H7 (cell line): ENCODE data around the gene EFCAB8. TPM values are rescaled to one million over a fixed set of nuclear protein-coding genes. Genes with fewer than 3 reads are reported as not detected.
"Not testable (repeated sequence)": the region's sequence is repeated elsewhere in the genome, so short reads cannot be mapped to it uniquely, and the experiment has no call there.

ENCODE experiments used
- DNase-seq: peaks from one replicate; pipeline ENCODE4 v3.0.0; 2012
- H3K27me3 ChIP-seq: 2 replicates; pipeline ENCODE4 v1.6.0; 2011; ENCODE audit warnings: mild to moderate bottlenecking, low read length; ENCODE audit not compliant: control insufficient read depth, insufficient read depth
- H3K36me3 ChIP-seq: replicated peaks from 2 replicates; pipeline ENCODE4 v1.5.1; 2011; ENCODE audit warnings: low read length; ENCODE audit not compliant: control insufficient read depth, insufficient read depth
- H3K4me3 ChIP-seq: 2 replicates; pipeline ENCODE4 v1.5.1; 2011; ENCODE audit warnings: low read depth, mild to moderate bottlenecking, control low read depth, low read length, moderate library complexity; ENCODE audit not compliant: insufficient read depth
- total RNA-seq: library from RNA; depleted of rRNA; stranded (reverse); fragments of >200 nt; shearing (Covaris generic); gene quantifications from 2 replicates; pipeline ENCODE4 v1.2.3, GENCODE V29; 2014

The EFCAB8 gene
- total RNA-seq, 1 experiment from 2014 or later, result 0.17 TPM

- Histone ChIP-seq H3K4me3 (no peak overlapping the region), H3K36me3 (no peaks in the 10 kb centered on the region), H3K27me3 (no peaks in the 10 kb centered on the region)
- DNase-seq, result no peak
Measured at GRCh38 chr20:32922466-32922865, 63.7 kb downstream of the EFCAB8 start.

- Histone ChIP-seq H3K4me3 (no peak overlapping the region), H3K27me3 (no peaks in the 10 kb centered on the region), H3K36me3 (no peaks in the 10 kb centered on the region)
- DNase-seq, result no peak
Measured at GRCh38 chr20:32924781-32925180, 66.1 kb downstream of the EFCAB8 start.

DNA sequence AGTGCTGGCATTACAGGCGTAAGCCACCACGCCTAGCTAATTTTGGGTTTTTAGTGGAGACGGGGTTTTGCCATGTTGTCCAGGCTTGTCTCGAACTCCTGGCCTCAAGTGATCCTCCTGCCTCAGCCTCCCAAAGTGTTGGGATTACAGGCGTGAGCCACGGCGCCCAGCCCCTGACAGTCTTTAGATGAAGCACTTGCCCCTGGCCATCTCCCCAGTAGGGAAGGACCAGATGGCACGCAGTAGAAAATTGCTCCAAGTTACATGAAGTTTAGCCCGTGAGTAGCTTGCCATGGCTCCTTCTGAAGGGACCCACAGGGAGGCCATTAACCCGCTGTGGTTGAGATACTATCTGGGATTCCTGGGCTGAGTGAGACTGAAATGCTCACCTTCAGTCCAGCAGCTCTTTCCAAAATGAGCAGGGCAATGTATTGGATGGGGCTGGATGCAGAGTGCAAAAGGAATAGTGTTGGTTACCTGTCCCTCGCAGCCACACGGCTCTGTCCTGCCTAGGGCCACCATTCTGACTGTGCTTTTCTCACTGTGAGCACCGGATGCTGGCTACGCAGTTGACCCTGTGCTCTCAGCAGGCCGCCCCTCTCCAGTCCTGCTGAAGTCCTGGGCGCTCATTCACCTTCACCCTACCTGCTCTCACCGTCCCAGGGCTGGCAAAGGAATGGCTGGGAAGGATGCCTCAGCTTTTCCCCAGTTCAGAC, 66.9 kb downstream of the EFCAB8 start:
- no peak overlapping the region for H3K4me3 ChIP-seq
- no peaks in the 10 kb centered on the region for H3K27me3 ChIP-seq
- no peaks in the 10 kb centered on the region for H3K36me3 ChIP-seq
- DNase-seq, result no peak

DNA sequence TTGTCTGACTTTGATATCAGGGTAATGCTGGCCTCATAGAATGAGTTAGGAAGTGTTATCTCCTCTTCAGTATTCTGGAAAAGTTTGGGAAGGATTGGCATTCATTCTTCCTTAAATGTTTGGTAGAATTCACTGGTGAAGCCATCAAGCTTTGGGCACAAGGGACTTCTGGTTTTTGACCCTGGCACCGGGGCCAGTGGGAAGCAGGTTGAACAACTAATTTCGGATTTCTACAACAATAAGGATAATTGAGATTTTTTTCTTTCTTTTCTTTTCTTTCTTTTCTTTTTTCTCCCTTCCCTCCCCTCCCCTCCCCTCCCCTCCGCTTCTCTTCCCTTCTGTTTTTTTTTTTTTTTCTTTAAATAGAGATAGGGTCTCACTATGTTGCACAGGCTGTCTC, 70.4 kb downstream of the EFCAB8 start:
- no peaks in the 10 kb centered on the region for H3K27me3 ChIP-seq
- H3K4me3 ChIP-seq, result no peak overlapping the region
- H3K36me3 ChIP-seq, result no peaks in the 10 kb centered on the region
- DNase-seq, result no peak

GRCh38 chr20:32930181-32930580, 71.5 kb downstream of the EFCAB8 start:
- Histone ChIP-seq H3K36me3 (no peaks in the 10 kb centered on the region), H3K27me3 (no peaks in the 10 kb centered on the region), H3K4me3 (no peak overlapping the region)
- no peak for DNase-seq

DNA sequence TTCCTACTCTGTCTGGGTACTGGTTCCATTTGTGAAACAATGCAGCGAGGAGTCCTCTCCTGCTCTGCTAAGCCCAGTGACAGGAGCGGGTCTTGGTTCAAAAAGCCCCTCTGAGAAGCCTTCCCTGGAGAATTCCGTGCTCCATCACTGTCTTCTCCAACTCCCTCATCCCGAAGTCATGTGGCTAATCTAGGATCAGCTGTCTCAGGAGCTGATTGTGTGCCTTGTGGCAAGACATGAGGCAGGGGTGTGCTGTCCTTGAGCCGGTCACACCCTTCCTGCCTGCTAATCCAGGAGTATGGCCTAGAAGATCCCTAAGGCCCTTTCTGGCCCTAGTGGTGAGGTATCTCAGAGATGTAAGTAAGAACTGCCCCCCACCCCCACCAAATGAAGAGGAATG, 72.0 kb downstream of the EFCAB8 start:
- no peak for DNase-seq
- Histone ChIP-seq H3K27me3 (no peaks in the 10 kb centered on the region), H3K4me3 (no peak overlapping the region), H3K36me3 (no peaks in the 10 kb centered on the region)

DNA sequence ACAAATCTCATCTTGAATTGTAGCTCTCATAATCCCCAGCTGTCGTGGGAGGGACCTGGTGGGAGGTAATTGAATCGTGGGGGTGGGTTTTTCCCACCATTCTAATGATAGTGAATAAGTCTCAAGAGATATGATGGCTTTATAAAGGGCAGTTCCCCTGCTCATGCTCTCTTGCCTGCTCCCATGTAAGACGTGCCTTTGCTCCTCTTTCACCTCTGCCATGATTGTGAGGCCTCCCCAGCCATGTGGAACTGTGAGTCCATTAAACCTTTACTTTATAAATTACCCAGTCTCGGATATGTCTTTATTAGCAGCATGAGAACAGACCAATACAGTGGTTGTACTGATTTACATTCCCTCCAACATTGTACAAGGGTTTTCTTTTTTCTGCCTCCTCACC, 75.9 kb downstream of the EFCAB8 start:
- Histone ChIP-seq H3K4me3 (no peak overlapping the region), H3K36me3 (no peaks in the 10 kb centered on the region), H3K27me3 (no peaks in the 10 kb centered on the region)
- no peak for DNase-seq

GRCh38 chr20:32941155-32941885, 82.6 kb downstream of the EFCAB8 start:
- no peak for DNase-seq
- no peaks in the 10 kb centered on the region for H3K36me3 ChIP-seq
- H3K27me3 ChIP-seq, result no peaks in the 10 kb centered on the region; the same call in 1 of the 2 replicates
- H3K4me3 ChIP-seq, result no peak overlapping the region

- H3K27me3 ChIP-seq, result peaks cover 5% of the 10 kb centered on the region; the same call in 1 of the 2 replicates
- H3K36me3 ChIP-seq, result no peaks in the 10 kb centered on the region
- no peak overlapping the region for H3K4me3 ChIP-seq
- no peak for DNase-seq
Measured at GRCh38 chr20:32943490-32944052, 84.8 kb downstream of the EFCAB8 start.

- Histone ChIP-seq H3K4me3 (no peak overlapping the region), H3K36me3 (no peaks in the 10 kb centered on the region), H3K27me3 (peaks cover 16% of the 10 kb centered on the region)
- DNase-seq, result peak; percentile 65
Measured at GRCh38 chr20:32945710-32946221, 87.0 kb downstream of the EFCAB8 start.

- no peak overlapping the region for H3K4me3 ChIP-seq
- no peaks in the 10 kb centered on the region for H3K36me3 ChIP-seq
- peaks cover 22% of the 10 kb centered on the region for H3K27me3 ChIP-seq
- DNase-seq, result no peak
Measured at GRCh38 chr20:32946629-32947028, 87.9 kb downstream of the EFCAB8 start.

GRCh38 chr20:32950539-32950938, 91.8 kb downstream of the EFCAB8 start:
- peak; percentile 65 for DNase-seq
- not testable (repeated sequence) for H3K4me3 ChIP-seq, H3K36me3 ChIP-seq
- H3K27me3 ChIP-seq, result peaks cover 22% of the 10 kb centered on the region

GRCh38 chr20:32957459-32957858, 98.7 kb downstream of the EFCAB8 start:
- H3K36me3 ChIP-seq, result no peaks in the 10 kb centered on the region
- DNase-seq, result no peak
- H3K4me3 ChIP-seq, result no peak overlapping the region
- no peaks in the 10 kb centered on the region for H3K27me3 ChIP-seq

DNA sequence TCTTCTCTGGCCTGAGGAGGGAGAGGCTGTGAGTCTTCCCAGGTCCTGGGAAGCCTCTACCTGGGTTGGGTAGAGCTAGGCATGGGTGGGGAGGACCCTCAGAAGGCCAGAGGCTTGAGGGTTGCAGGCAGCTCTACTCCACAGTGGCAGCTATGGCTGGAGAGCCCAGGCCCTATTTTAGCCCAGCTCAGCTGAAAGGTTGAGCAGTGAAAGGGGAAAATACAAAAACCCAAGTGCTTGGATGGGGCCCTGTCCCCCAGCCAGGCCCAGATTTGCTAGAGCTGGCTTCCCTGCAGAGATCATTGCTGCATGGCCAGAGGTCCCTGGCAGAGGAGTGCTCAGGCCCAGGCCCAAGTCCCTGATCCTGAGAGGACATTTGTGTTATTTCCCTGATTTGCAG, 99.9 kb downstream of the EFCAB8 start:
- no peaks in the 10 kb centered on the region for H3K27me3 ChIP-seq
- H3K4me3 ChIP-seq, result no peak overlapping the region
- no peaks in the 10 kb centered on the region for H3K36me3 ChIP-seq
- DNase-seq, result peak; percentile 5
